Testis (tissue), 2 donors: ENCODE results near the gene ARL15.

Experiments
- CTCF ChIP-seq, 3 experiments: fragments of 450-650 bp in 2 of 3; fragments of 200-600 bp in 1 of 3; sonication (generic) in 1 of 3; IDR thresholded peaks; one replicate each; pipeline ENCODE4 v1.5.1; 2016 to 2019; ENCODE audit warnings: antibody characterized with exemption in 3 of 3, mild to moderate bottlenecking in 2 of 3, moderate library complexity in 1 of 3
- POLR2A ChIP-seq: fragments of 450-650 bp; IDR thresholded peaks from one replicate; pipeline ENCODE4 v1.6.1; 2017; ENCODE audit warnings: antibody characterized with exemption, mild to moderate bottlenecking, moderate library complexity

GRCh38 chr5:54212331-54212730 is 98.0 kb downstream of the ARL15 start:
- TF ChIP-seq CTCF (IDR thresholded peaks at IDR 0.05) (no peak), POLR2A (no peak)
